Body of pancreas (tissue), 4 donors: ENCODE measurements around the gene TOR1AIP2.

Source experiments
- POLR2A ChIP-seq, 3 donors: fragments of 450-650 bp; IDR thresholded peaks; one replicate each; pipeline ENCODE4 v1.6.1; 2016; ENCODE audit warnings: antibody characterized with exemption in 3 of 3, mild to moderate bottlenecking in 2 of 3
- TF ChIP-seq, protein P1 (sequence below), 7 experiments: fragments of 450-650 bp in 4 of 7; fragments of 200-600 bp in 3 of 7; sonication (generic) in 3 of 7; IDR thresholded peaks; one replicate each; pipeline ENCODE4 v1.5.1; 2016 to 2019; ENCODE audit warnings: antibody characterized with exemption in 7 of 7

DNA sequence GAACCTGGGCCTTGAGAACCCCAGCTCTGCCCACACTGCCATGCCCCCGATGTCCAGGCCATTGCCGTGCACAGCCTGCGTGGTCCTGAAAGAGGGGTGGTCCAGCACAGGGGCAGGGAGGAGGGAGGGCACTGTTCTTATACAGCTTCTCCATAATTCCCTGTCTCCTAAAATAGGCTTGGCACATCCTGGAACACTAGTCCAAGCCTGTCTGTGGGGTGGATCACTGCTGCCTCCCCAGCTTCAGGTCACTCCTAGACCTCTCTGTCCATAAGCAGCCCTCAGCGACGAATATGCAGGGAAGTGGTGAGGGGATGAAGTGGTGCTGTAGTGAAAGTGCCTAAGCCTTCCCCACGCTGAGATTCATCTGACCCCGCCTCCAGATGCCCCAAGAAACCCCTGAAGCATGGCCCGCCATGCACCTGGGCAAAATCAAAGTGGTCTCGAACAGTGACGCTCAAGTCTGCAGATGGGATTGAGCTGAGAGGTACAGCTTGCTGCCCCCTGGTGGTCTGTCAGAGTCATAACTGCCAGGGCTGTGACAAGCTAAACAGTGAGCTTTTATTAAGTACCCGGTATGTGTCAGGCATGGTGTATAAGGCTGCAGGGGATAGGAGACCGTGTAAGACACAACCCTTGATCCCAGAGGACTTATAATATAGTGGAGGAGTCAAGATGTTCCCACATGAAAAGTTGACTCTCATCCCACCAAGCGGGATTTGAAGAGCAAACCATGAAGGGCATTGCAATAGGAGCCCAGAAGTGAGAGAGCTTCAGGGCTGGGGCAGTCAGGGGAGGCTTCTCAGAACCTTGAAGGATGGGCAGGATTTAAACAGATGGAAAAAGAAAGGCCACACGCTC is 67.9 kb downstream of the TOR1AIP2 start:
- TF ChIP-seq, protein P1, sequence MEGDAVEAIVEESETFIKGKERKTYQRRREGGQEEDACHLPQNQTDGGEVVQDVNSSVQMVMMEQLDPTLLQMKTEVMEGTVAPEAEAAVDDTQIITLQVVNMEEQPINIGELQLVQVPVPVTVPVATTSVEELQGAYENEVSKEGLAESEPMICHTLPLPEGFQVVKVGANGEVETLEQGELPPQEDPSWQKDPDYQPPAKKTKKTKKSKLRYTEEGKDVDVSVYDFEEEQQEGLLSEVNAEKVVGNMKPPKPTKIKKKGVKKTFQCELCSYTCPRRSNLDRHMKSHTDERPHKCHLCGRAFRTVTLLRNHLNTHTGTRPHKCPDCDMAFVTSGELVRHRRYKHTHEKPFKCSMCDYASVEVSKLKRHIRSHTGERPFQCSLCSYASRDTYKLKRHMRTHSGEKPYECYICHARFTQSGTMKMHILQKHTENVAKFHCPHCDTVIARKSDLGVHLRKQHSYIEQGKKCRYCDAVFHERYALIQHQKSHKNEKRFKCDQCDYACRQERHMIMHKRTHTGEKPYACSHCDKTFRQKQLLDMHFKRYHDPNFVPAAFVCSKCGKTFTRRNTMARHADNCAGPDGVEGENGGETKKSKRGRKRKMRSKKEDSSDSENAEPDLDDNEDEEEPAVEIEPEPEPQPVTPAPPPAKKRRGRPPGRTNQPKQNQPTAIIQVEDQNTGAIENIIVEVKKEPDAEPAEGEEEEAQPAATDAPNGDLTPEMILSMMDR (IDR thresholded peaks at IDR 0.05): peak; percentile 78 to 88 (median 85)
- no peak for TF ChIP-seq POLR2A (IDR thresholded peaks at IDR 0.05)
